D341Med (cell line): Measurements from ENCODE around the gene DDX1.
"Not testable (repeated sequence)": the region's sequence is repeated elsewhere in the genome, so short reads cannot be mapped to it uniquely, and the experiment has no call there.

ENCODE experiments used
- DNase-seq: peaks from one replicate; pipeline ENCODE4 v3.0.0; 2012; ENCODE audit warnings: low spot score

DDX1 gene

DNA sequence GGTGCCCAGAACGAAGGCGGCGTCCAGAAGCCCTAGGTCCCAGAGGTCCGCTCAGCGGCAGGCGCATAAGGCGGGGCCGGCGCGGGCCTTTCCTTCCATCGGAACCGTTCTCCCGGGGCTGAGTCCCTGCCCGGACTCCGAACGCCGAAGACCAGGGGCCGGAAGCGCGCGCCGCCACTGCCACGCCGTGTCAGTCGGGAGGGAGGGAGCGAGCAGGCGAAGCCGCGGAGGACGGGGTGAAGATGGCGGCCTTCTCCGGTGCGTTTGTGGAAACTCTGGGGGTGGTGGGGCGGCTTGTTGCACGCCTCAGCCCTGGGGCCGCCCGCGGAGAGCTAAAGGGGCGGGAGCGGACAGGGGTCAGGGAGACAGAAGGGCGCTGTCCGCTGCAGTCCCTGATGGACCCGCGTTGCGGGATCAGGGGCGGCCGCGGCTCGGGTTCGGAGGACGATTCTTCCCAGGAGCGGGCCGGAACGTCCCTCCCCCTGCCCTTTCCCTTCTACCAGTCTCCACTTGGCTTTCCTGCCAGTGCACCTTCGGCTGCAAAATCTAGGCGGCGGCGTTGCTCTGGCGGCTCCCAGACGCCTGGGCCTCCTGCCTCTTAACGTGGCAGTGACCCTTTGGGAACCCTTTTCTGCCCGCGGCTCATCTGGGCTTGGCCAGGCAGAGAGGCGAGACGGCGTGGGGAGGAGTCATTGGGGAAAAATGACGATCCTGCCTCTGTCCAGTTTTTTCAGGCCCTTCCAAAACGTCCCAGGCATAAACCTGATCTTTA lies at the start of gene DDX1:
DDX1 (plus strand) TSS at position 177 of the 772 bp plus-strand sequence; CDS start at position 243, 66 bp downstream.
- peak; percentile 88 for DNase-seq

DNA sequence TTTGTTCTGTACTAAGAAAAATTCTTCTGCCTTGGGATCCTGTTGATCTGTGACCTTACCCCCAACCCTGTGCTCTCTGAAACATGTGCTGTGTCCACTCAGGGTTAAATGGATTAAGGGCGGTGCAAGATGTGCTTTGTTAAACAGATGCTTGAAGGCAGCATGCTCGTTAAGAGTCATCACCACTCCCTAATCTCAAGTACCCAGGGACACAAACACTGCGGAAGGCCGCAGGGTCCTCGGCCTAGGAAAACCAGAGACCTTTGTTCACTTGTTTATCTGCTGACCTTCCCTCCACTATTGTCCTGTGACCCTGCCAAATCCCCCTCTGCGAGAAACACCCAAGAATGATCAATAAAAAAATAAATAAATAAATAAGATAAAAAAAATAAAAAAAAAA lies 49.4 kb upstream of the DDX1 start:
- DNase-seq, result not testable (repeated sequence)

DNA sequence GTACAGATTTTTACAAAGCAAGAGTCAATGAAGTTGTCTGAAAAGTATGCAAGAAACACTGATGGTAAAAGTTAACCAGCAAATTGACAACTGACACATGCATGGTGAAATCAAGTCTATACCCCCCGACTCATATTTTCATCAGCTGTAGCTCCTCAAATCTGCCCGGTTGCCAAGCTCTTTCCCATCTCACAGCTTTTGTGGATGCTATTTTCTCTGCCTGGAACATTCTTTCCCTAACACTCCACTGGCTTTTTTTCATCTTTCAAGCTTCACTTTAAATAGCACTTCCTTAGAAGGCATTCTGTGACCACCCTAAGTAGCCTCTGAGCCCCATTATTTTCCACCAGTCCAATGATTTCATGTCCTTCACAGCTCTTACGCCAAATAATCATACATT lies 48.6 kb upstream of the DDX1 start:
- no peak for DNase-seq

DNA sequence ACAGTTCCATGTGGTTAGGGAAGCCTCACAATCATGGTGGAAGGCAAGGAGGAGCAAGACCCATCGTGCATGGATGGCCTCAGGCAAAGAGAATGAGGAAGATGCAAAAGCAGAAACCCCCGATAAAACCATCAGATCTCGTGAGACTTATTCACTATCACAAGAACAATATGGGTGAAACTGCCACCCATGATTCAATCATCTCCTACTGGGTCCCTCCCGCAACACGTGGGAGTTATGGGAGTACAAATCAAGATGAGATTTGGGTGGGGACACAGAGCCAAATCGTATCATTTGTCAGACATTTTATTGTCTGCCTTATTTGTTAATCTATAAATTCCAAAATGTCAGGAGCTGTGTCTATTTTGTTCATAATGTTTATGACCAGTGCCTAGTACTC lies 48.1 kb upstream of the DDX1 start:
- no peak for DNase-seq

DNA sequence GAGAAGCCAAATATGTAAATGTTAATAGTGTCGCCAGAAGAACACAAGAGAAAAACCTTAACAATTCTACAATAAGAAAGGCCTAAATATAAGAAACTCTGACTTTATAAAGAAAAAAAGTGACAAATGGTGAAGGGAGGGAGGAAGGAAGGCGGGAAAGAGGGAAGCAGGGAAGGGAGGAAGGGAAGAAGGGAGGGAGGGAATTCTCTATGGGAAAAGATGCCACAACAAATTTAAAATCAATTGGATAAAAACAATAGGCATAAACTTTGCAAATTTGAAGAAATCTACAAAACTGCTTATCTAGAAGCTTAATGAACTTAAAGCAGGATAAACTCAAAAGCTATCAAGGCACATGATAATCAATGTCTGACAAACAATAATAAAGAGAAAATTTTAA lies 47.4 kb upstream of the DDX1 start:
- no peak for DNase-seq

DNA sequence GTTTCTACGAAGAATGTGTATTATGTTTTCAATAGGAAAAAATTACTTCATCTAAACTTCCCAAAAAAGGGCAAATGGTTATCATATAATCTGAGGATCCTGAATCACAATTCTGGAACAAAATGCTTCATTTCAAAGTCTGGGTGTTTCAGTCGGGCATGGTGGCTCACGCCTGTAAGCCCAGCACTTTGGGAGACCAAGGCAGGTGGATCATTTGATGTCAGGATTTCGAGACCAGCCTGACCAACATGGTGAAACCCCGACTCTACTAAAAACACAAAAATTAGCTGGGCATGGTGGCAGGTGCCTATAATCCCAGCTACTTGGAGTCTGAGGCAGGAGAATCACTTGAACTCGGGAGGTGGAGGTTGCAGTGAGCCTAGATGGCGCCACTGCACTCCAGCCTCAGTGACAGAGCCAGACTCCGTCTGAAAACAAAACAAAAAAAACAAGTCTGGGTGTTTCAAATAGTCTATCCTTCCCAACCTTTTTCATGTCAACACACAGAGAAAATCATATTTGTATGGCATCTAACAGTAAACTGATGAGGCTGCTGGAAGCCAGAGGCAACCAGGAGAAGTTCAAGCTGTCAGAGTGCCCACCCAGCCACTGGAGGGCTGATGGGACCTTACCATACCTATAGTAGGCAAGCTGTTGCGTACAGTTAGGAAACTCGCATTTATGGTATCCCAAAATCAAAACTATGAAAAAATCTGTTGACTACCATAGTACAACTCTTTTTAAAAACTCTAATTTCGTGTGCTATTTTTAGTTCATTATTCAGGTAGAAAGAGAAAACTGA lies 45.2 kb upstream of the DDX1 start:
- no peak for DNase-seq

DNA sequence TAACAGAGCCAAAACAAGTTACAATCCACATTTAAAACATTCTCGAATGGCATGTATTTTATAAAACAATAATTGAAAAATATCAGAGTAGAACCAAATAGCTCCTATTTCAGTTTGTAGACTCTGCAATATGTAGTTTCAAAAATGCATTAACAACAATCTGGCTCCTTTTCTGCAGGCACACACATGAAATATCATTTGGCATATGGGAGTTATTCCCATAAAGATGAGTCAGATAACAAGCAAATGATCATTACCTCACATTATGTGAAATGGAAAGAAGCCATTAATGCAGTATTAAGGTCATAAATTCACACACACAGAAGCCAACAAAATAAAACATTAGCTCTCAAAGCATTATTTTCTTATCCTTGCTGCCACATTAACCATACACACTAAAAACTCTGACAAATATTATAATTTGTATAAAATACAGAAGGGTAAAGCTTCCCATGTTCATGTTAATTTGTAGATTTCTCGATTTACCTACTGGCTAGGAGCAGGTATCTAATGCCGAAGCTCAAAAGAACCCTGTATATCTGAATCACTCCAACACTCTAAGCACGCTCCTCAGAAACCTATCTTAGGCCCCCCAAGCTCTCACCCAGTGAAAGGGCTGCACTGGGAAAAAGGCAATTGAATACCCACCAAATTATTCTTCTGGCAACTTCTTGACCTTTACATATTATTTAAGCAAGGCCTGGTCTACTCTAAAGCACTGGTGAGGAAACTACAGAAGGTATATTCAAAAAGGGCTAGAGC lies 44.4 kb upstream of the DDX1 start:
- no peak for DNase-seq

DNA sequence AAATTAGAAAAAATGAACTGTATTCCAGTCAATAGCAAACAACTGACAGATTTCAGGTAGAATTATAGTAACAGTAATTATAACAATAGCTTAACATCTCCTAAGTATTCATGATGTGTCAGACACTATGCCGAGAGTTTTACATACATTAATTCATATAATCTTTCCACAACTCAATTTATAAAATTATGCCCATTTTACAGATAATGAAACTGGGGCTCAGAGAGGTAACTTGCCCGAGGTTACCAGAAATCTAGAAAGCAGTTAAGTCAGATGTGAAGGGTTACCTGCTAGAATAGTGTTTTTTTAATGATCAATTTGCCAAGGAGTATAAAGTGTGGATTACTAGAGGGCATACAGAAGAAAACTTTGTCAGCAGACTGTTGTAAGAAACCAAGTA lies 42.7 kb upstream of the DDX1 start:
- no peak for DNase-seq

DNA sequence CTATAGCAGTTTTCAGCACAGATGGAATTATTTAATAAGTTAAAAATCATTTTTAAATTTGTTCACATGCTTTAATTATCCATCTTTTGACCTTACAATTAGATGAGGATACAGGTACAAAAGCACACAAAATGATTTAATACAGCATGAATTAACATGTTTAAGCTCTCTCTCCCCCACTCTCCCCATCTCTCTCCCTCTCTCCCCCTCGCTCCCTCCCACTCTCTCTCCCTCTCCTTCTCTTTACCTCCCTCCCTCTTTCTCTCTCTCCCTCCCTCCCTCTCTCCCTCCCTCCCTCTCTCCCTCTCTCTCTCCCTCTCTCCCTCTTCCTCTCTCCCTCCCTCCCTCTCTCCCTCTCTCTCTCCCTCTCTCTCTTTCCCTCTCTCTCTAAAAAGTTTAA lies 38.1 kb upstream of the DDX1 start:
- no peak for DNase-seq

DNA sequence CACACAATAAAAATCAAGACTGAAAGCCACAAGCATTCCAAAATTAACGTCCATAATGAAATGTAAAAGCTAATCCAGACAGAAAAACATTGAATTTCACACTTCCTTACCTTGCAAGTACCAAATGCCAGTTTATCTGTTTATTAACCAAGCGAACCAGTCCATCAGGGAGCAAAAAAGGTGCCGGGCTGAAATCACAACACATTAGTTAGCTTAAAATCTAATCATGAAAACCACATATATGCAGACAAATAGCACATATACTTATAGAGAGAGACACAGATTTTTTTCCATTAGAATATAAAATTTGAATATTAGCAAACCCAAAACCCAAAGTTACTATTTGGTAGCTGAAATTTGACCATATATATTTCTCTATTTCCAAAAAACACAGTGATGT lies 37.7 kb upstream of the DDX1 start:
- no peak for DNase-seq

DNA sequence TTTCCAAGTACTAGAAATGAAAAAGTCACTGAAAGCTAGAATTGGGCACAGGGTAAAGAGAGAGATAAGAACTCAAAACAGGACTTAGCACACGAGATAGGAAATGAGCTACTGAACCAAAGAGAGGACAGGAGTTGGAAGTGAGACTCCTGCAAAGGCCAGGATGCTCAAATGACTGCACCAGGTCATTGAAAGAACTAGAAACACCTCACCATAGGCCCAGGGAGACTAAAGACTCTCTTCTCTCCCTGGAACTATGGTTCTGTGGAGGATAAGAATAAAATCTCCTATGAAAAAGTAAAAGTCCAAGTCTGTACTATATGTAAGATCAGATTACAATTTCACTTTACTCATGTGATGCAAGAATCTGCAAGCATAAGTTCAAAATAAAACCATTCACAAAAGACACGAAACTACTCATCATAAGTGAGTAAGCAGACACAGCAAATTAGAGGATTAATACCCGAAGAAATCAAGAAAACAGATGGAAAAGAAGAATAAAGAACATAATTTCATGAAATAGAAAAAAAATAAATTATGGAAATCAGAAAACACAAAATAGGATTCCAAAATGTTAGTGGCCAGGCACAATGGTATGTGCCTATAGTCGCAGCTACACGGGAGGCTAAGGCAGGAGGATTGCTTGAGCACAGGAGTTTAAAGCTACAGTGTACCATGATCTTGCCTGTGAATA lies 37.0 kb upstream of the DDX1 start:
- no peak for DNase-seq

DNA sequence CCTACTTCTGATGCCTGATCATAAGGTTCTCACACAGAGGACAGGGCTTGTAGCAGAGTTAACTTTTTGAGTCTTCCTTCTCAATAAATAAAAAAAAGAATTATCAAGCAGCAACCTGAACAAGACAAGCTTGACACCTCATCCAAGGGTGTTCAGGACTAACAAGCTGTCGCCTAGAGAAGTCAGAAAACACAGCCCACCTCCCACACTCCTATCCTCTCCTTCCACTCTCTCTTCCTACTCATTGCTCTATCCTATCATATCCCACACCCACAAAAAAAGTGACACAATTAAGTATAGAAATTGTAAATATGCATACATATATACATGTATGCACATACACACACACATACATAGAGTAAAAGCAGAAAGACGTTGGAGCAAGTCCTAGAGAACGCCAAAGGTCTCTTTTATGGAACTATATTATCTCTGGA lies 35.9 kb upstream of the DDX1 start:
- no peak for DNase-seq

DNA sequence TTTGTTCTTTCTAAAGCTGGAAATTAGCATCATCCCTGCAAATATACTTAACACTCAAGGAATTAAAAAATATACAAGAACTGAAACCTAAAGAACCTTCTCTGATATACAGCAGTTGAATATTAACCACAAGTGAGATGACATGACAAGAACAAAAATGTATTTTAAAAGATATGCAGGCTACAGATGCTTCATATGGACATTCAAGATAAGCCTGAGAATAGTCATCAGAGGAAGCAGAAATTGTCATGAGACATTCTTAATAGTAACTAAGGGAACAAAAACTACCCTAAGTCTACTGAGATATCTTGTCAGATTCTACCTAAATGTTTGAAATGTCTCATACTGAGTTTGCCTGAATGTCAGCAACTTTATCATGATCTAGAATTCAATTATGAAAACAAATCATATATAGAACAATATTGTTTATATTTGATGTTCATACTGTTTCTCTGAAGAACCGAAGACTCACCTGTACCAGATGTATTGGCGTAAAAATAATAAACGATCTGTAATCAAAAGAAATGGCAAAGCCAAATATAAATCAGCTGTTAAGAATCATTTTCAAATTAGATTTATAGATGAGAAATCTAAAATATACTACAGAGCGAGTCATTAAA lies 35.2 kb upstream of the DDX1 start:
- no peak for DNase-seq

DNA sequence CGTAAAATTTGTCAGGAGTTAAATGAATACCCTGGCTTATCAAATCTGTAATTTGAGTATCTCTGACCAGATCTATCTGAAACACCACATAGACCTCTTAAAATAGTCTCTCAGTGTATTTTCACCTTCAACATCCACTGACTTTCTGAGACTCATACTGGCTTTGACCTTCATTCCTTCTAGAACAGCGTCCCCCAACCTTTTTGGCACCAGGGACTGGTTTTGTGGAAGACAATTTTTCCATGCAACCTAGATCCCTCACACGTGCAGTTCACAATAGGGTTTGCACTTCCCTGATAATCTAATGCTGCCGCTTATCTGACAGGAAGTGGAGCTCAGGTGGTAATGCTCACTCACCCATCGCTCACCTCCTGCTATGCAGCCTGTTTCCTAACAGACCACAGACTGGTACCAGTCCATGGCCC lies 33.8 kb upstream of the DDX1 start:
- no peak for DNase-seq

DNA sequence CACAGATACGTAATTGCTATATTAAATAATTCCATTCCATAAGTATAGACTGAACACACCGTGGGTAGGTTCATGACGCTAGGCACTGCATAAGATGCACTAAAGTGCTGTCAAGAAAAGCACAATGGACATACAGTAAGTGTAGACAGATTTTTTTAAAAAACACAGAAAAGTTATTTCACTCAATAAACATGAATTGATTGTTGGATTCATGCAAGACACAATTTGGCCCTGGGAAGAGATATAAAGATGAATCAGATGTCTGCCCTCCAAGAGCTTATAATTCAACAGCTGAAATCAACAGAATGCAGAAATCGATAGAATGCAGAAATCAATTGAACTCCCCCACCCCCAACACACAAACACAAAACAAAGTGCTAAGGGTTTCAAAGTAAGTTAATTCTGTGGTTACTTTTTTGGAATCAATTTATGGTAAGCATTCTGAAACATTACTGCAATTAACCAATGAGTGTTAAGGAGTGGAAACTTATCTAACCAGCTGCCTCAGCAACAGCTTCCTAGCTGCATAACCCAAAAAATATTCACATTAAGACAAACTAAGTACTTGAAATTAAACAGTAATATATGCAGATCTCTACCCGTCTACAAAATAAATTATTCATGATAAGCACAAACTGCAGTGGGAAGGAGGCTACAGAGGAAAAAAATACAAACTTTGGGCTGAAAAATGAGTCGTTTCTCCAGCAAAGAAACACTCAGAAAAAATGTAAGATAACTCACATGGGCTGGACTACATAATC lies 32.1 kb upstream of the DDX1 start:
- no peak for DNase-seq

DNA sequence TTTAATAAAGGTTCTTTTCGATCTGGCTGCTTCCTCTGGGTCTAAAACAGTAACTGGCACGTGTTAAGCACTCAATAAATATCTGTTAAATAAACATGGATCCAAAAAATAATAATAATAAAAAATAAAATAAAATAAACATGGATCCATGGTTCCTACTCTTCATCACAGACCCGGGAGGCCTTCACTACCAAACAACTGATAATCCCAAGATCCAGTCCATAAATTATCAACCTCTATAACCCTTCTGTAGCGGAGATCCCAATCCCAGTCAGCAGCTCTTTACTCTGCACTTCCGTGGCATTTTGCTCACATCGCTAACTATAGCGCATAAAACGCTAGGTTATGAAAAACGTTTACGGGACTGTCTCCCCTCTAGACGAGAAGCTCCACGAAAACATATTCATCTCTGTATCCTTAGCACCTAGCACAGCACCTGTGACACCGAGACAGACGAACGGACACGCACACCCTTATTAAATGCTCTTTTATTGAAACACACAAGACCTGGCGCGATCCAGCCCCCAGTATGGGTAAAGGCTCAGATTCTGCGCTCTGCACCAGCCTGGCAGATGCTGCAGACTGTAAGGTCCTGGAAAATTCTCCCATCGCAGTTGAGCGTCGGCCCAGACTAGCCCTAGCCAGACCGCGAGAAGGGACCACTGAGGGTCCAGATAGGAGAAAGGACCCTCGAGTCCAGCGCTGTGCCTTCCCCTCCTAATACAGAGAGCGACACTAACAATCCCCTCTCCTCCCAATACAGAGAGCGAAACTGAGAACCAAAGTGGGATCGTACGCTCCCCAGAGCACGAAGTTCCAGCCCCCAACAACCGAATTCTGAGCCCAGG lies 31.3 kb upstream of the DDX1 start:
- peak; percentile 61 for DNase-seq

DNA sequence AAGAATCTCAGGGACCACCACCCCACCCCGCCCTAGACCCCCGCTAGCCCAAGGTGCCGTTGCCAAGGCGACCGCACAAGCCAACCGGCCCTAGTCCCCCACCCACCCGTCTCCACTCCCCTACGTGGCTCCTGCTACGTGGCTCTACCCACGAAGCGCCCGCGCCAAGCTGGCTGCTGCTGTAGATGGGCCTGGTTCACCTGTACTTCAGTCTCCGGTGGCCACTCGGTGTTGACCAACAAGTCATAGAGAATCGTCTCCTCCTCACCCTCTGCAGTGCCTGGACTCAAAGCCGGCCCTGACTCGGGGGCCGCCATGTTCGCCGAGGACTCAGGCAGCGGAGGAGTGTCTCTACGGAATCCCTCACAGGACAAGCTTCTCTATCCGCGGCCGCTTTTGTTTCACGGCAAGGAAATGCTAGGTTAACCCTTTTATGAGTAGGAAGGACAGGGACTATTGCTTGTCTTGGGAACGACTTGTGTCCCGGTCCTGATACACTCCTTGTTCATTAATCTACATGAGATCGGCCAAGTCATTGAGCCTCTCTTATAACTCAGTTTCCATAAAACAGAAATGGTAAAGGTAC lies 30.6 kb upstream of the DDX1 start, which contains the start of gene NBAS:
NBAS (minus strand) TSS at position 347 of the 586 bp plus-strand sequence; CDS start at position 317, 30 bp downstream.
- peak; percentile 86 for DNase-seq

DNA sequence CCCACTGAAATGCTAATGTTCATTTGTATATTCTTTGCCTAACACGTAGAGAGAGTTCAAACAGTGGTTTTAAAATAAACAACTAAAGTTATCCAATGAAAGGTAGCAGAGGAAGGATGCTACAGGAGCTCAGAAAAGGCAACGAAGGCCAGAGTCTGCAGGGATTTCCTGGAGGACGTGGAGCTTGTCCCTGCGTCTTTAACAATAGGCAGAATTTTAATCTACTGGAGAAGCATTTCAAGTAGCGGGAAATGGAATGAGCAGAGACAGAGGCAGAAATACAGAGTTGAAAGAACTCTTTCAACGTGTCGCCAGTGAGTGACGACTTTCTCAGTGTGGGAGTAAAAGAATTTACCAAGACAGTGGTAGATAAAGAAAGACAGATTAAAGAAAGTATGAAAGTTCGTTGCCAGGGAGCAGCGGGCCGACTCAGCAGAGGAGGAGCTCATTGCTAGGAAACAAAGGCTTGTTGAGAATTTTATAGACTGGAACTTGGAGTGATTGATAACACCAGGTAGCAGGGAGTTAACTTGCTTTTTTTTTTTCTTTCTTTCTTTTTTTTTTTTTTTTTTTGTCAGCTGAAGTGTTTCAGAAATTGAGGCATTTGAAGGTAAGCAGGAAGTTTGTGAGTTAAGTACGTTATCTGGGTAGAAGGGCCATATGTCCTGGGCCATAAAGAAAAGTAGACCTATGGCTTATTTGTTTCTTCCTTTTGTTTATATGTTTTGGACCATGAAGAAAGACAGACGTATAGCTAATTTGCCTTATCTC lies 29.9 kb upstream of the DDX1 start:
- DNase-seq, result peak; percentile 47
